Peyer's patch (tissue), 4 donors: ENCODE data around the gene PASK.

Experiments used
- POLR2A ChIP-seq, 2 donors: fragments of 450-650 bp; IDR thresholded peaks; one replicate each; pipeline ENCODE4 v1.5.1; 2017; ENCODE audit warnings: antibody characterized with exemption in 2 of 2, mild to moderate bottlenecking in 2 of 2, moderate library complexity in 2 of 2
- TF ChIP-seq, protein P1 (sequence below), 6 experiments: fragments of 450-650 bp in 4 of 6; fragments of 200-600 bp in 2 of 6; sonication (generic) in 1 of 6; IDR thresholded peaks; one replicate each; pipeline ENCODE4 v1.5.1; 2017 to 2019; ENCODE audit warnings: antibody characterized with exemption in 6 of 6, mild to moderate bottlenecking in 3 of 6, moderate library complexity in 1 of 6

DNA sequence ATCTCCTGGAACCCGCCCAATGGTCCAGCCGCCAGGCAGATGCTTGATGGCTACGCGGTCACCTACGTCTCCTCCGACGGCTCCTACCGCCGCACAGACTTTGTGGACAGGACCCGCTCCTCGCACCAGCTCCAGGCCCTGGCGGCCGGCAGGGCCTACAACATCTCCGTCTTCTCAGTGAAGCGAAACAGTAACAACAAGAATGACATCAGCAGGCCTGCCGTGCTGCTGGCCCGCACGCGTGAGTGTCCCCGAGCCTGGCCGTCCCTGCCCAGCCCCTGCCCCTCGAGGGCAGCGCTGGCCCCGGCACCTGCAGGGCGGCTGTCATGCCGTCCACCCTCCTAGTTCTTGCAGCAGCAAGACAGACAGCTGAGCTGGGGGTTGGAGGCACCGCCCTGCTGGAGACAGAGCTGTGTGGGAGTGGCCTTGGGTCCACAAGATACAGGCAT, 83.9 kb downstream of the PASK start:
- TF ChIP-seq POLR2A (IDR thresholded peaks at IDR 0.05) = no peak
- TF ChIP-seq, protein P1, sequence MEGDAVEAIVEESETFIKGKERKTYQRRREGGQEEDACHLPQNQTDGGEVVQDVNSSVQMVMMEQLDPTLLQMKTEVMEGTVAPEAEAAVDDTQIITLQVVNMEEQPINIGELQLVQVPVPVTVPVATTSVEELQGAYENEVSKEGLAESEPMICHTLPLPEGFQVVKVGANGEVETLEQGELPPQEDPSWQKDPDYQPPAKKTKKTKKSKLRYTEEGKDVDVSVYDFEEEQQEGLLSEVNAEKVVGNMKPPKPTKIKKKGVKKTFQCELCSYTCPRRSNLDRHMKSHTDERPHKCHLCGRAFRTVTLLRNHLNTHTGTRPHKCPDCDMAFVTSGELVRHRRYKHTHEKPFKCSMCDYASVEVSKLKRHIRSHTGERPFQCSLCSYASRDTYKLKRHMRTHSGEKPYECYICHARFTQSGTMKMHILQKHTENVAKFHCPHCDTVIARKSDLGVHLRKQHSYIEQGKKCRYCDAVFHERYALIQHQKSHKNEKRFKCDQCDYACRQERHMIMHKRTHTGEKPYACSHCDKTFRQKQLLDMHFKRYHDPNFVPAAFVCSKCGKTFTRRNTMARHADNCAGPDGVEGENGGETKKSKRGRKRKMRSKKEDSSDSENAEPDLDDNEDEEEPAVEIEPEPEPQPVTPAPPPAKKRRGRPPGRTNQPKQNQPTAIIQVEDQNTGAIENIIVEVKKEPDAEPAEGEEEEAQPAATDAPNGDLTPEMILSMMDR (IDR thresholded peaks at IDR 0.05) = no peak
